GM18858 (cell line): ENCODE data around the gene EFCAB6.

Source experiments
- ATAC-seq: cut with Tn5 transposase; IDR thresholded peaks from one replicate; pipeline ENCODE4 v1.9.1; 2021; ENCODE audit not compliant: unreplicated experiment

The EFCAB6 gene

DNA sequence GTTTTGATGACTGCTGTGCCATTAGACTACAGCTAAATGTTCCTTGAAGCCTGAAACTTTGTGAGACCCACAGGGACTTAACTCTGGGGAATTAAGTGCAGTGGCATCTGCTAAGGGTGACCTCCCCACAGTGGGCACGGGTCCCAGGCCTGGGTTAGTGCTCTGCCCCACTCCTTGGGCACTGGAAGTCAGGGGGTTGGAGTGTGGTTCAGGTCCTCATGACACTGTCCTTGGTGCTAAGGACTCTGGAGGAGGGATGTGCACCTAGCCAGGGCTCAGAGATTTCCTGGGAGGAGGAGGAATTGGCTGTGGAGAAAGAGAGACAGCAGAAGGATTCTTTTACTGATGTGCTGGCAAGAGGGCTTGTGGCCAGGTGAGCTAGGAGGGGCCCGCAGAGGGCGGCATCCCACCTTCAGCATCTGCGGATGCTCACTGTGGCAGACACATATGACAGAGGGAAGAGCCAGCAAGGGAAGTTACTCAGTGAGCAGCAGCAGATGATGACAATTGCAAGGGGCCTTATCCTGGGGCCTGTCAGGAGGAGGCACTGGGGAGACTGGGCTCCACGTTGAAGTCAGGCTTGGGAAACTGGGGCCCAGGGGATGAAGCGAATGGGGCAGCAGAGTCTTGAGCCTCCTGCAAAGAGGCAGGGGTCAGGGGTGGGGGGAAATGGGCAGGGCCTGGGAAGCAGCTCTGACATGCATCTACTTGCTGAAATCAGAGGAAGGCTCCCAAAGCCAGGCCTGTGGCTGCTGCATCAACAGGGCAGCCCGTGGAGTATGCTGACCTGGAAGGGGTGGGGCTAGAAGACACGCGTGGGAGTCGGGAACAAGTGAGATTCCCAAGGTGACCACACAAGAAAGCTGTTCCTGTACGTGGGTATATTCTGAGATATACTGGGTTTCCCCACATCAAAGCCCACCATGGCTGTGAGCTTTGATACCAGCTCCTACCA lies 256.3 kb downstream of the EFCAB6 start:
- no peak for ATAC-seq

DNA sequence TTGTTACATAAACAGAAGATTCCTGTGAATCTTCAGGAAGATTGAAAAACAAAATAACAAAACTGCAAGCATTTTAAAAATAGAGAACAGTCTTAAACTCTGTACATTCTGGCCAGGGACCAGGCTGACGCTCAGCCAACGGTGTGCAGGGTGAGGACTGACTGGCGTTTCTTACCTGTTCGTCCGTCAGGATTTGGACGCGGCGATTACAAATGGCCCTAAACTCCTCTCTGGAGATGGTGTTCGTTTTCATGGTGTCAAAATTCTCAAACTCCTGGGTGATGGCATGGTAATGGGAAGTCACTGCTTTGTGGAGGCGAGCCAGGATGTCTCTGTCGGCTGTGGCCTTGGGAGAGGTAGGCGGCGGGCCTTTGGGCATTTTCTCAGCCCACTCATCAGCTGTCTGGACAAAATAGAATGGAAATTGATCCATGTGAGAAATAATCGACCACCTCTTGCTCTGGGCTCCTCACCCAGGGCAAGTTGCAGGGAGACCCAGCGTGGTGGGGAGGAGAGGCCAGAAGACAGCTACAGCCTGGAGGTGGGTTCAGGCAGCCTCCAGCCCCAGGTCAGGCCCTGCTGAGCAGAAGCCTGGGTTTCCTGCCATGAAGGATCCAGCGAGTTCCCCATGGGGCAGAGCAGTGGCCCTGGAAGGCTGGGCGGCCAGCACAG lies 257.3 kb downstream of the EFCAB6 start:
- ATAC-seq, result no peak

DNA sequence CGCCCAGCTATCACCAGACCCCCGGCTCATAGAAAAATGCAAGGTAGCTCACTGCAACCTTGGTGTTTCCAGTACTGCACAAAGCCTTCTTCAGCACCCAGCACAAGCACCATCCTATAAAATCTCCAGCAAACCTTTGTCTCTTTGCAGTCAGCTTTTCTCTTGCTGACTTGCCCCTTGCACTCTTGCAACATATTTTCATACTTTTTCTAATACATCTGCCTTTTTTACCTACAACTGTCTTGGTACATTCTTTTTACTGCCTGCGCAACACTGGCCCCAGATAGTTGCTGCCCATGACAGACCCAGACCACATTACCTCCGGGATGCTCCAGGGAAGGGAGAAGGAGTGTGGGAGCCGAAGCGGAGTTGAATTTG lies 257.9 kb downstream of the EFCAB6 start:
- no peak for ATAC-seq

DNA sequence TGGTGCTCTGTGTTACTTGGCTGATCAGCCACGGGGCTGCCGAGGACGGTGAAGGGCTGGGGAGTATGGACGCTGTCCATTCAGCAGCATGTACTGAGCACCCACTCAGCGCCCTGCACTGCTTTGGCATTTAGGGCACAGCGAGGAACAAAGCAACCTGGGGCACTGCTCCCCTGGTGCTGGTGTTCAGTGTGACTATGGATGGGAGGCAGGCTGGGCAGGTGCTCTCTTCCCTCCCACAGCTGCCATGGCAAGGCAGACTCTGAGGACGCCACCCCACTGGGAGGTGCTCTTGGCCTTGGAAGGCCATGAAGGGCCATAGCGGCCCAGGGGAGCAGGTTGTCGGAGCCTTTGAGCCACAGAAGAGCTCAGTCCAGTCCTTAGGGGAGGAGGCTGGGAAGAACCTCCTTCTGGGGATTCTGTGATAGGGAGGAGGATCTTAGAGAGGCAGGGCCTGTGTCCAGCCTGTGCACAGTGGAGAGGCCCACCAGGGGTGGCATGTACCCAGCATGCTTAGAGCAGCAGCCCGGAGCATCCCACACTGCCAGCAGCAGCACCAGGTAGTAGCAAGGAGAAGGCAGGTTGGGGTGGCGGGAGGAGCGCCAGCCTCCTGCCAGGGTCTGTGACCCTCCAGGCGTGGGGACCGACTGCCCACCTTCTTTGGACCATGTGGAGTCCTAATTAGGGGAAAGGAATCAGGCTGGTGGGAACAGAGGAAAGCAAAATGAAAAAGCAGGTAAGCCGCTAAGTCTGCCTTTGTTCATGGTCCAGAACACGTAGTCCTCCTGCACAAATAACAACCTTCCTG lies 258.4 kb downstream of the EFCAB6 start:
- ATAC-seq, result no peak

DNA sequence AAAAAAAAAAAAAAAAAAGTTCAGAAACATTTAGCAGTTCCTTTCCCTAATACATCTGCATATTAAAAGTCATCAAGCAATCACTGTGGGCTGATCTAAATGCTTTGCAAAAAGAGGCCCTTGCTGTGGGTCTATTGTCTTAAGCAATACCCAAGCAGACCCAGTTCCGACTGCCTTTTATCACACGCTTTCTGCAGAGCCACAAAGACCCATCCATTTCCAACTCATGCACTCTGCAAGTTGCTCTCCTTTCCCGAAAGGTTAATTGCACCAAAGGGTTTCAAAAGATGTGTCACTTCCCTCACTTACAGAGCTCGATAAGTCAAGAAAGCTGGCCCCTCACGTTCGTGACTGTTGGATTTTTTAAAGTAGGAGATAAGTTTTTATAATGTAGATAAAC lies 261.4 kb downstream of the EFCAB6 start:
- no peak for ATAC-seq

- ATAC-seq, result no peak
Observed at GRCh38 chr22:43550024-43550620, 262.0 kb downstream of the EFCAB6 start.

DNA sequence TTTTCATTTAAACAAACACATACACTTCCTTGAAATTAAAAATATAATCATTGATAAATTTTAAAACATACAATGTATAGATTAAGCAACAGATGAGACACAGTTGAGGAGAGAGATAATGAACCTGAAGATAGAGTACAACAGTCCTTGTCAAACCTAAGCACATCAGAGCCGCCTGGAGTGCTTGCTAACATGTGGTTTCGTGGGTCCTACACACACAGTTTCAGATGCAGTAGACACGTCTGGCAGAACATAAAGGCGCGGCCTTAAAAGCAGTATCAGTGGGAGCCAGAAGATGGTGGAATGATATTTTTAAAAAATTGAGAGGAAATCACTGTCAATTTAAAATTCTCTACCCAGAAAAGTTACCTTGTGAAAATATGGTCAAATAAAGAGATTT lies 265.9 kb downstream of the EFCAB6 start:
- no peak for ATAC-seq

DNA sequence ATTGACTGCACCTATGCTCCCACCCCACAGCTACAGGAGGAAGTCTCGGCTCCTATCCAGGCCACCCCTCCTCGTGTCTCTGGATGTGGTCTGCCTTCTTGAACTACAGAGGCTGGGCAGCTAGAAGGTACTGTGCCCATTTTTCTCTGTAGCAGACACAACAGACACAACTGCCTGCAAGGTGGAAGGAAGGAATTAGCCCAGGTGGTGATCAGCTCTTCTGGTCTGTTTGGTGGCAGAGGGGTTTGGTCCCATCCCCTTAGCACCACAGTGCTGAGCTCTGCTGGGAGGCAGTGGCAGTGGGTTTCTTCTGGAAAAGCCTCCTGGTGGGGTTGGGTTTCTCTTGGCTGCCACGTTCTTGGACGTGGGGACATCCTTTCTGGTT lies 267.8 kb downstream of the EFCAB6 start:
- ATAC-seq, result no peak

DNA sequence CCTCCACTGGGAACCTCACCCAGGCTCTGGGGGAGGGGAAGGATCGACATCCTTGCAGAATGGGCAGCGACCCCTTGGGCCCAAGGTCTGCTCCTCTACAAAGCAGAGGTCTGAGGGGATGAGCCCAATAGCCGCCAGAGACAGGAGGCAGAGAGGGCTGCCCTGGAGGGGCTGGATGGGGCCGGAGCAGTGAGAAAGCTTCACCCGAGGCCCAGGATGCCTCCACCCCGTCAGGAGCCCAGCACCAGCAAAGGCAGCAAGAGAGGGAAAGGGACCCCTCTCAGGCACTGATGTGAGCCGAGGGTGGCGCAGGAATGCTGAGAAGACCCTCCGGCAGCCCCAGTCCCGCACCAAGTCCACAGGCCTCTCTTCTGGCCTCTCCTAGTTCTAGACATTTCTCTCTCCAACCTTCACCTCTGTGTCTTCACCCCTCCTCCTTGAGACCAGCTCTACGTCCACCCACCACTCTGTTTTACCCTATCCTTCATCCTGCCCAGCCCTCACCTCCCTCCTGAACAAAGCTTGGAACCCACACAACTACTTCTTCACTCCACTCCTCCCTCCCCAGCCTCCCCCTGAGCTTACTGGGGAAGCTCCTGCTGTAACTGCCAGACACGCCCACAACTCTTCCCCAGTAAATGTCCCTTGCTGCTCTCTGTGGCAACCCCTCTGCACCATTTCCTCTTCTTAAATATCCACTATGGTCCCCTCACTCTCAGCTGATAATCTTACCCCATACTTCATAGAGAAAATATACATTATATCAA lies 268.4 kb downstream of the EFCAB6 start:
- ATAC-seq, result no peak

DNA sequence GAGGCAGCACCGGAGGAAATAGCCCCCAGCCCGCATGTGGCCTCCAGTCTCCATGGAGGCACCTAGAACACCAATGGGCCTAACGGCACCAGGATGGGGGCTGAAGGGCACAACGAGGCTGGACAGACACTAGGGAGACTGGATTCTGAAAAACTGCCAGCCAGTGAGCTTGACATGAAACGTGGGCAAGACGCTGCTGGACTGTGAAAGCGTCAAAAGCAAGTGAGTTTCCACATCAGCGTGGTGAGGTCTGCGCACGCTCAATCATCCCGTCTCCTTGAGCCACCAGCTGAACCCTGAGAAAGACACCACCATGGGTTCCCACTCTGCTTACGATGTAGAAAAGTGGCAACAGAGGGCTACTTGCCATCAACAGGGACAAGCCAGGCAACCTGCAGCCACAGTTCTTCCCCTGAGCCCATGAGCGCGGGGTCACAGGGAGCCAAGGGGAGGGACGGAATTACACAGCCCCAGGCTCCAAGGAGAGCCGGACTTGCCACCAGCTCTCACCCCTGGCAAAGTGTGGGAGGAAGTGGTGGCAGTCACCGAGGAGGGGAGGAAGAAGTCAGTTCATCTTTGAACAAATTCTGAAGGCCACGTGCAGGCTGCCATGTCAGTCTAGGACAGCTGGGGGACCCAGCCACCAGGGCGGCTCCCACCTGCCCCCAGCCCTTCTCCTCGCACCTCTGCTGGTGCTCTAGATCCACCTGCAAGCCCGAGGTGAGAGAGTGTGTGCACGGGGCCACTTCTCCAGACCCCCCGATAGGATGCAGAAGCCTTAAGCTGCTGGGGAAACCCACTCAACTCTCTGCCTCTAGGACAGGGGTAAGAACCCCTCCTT lies 269.2 kb downstream of the EFCAB6 start:
- no peak for ATAC-seq

DNA sequence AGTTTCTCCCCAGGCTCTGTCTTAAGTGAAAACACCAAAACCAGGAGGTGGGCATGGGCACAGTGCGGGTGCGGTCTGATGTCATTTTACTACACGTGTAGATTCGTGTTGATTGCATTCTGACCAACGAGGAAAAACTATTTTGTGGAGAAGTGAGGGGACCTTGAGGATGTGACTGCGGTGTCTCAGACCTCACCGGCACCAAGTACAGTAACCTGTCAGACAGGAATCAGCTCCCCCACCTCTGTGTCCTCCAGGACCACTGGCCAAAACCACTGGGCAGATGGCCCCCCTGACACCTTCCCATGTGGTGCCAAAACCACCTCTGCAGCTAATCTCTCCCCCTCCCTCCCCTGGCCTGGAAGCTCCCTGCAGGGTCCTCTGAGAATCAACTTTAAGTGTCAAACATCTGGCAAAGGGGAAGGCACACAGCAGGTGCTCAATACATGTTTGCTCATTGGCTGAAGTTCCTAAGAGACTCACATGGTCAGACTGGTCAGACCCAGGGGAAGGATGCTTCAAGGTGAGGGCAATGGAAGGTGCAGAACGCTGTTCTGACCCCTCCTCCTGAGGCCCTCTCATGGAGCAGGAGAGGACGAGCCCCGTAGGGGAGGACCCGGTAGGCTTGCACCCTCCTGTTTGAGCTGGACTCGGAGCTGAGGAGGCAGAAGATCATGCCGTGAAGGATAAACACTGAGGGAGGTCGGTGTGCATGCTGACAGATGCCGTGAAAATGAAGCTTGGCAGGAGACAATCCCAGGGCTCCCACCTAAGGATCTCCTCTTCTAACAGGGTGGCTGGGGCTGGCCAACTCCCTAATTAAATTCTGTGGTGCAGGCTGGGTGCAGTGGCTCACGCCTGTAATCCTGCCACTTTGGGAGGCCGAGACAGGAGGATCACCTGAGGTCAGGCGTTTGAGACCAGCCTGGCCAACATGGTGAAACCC lies 270.4 kb downstream of the EFCAB6 start:
- no peak for ATAC-seq

GRCh38 chr22:43541022-43541421 lies 271.1 kb downstream of the EFCAB6 start:
- ATAC-seq, result no peak

DNA sequence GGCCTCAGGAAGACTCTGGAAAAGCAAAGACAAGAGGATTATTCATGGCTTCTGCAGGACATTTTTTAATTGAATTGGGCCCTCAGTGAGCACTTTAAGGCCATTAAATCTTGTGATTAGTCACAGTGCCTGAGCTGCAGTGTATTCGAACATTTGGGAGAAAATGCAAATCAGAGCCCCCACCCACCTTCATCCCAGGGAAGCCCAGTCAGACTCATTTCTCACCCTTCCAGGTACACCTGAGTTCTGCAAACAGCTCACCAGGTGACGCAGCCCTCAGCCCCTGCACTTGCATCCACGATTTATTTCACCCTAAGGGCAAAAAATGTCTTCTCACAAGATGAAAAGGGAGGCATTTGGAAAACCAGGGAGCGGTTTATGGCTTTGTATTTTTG lies 271.6 kb downstream of the EFCAB6 start:
- ATAC-seq, result no peak

- no peak for ATAC-seq
Observed at GRCh38 chr22:43539572-43540528, 272.3 kb downstream of the EFCAB6 start.

DNA sequence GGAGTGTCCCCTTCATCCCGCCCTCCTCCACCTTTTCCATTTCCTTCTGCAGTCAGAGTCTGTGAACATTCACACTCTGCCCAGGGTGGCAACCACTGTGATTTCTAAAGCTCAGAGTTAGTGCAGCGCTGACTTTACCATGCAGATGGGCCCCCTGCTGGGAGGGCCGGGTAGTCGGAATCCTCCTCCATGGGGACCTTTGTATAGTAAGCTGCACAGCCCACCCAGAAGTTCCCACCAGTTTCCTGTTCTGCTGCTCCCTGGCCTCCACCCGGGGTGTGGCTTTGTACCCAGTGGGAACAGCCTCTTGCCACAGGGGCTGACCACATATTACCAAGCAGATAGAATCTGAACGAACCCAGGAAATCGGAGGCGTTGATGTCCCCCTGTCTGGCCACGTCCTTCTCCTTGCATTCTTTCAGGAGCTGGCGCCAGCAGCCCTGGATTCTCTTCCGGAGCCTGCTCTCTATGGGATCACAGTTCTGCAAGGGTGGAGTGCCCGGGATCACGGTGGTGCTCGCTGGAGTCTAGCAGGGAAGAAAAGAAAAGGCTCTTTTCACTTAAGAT lies 275.0 kb downstream of the EFCAB6 start:
- no peak for ATAC-seq

- no peak for ATAC-seq
Observed at GRCh38 chr22:43535741-43536140, 276.4 kb downstream of the EFCAB6 start.

- ATAC-seq, result no peak
Observed at GRCh38 chr22:43535336-43535735, 276.8 kb downstream of the EFCAB6 start.
